Activated T-helper 1 cell treated with anti-CD3 and anti-CD28 coated beads, Interleukin-12 subunit alpha, Interleukin-12 subunit beta, Interleukin-2, Interleukin-4 antibody, amounts not matched to agents 30 ng/mL and 10 ng/mL and 1 ng/mL, durations not matched to agents 14 hours and 24 hours and 36 hours (primary cell): ENCODE results near the gene APBA1. TPM values are rescaled to one million over a fixed set of nuclear protein-coding genes. Genes with fewer than 3 reads are reported as not detected.

ENCODE experiments used
- DNase-seq: peaks from one replicate; pipeline ENCODE4 v3.0.0; 2021; ENCODE audit warnings: low spot score
- H3K27ac Mint-ChIP-seq: one replicate; pipeline ENCODE4 v1.8.0; 2021; ENCODE audit warnings: mild to moderate bottlenecking, mixed read lengths
- H3K27me3 Mint-ChIP-seq: one replicate; pipeline ENCODE4 v1.8.0; 2022; ENCODE audit warnings: mild to moderate bottlenecking, moderate library complexity, mixed read lengths; ENCODE audit not compliant: insufficient read depth
- H3K36me3 Mint-ChIP-seq: one replicate; pipeline ENCODE4 v1.8.0; 2021; ENCODE audit warnings: low read depth, mixed read lengths
- H3K4me1 Mint-ChIP-seq: one replicate; pipeline ENCODE4 v1.8.0; 2021; ENCODE audit warnings: low read depth, mixed read lengths
- H3K4me3 Mint-ChIP-seq: one replicate; pipeline ENCODE4 v1.8.0; 2021; ENCODE audit warnings: mild to moderate bottlenecking, moderate library complexity, mixed read lengths
- H3K9me3 Mint-ChIP-seq: one replicate; pipeline ENCODE4 v1.8.0; 2021; ENCODE audit warnings: mixed read lengths
- intact Hi-C: fragments of 100-400 bp; cut with micrococcal nuclease; formaldehyde crosslinking; loops from one replicate; pipeline ENCODE4 v1.15.1; 2024
- total RNA-seq: library from RNA; stranded (reverse); gene quantifications from 2 replicates; pipeline ENCODE4 v1.2.3, GENCODE V29; 2022

APBA1 gene
- total RNA-seq, 1 donor from 2014 or later = 3.5 TPM

GRCh38 chr9:69674716-69675438, 2.7 kb upstream of the APBA1 start:
- intact Hi-C loops = loop anchor here (5.0 kb wide), 1 partner anchor 157 kb away; no protein-coding TSS in a partner anchor
- no peak for DNase-seq
- H3K9me3 Mint-ChIP-seq = no peaks in the 10 kb centered on the region
- H3K4me3 Mint-ChIP-seq = peak overlapping the region; percentile 61
- H3K36me3 Mint-ChIP-seq = no peaks in the 10 kb centered on the region
- peaks cover 49% of the 10 kb centered on the region for H3K27me3 Mint-ChIP-seq
- H3K27ac Mint-ChIP-seq = no peak overlapping the region
- peaks cover 7% of the 10 kb centered on the region for H3K4me1 Mint-ChIP-seq

DNA sequence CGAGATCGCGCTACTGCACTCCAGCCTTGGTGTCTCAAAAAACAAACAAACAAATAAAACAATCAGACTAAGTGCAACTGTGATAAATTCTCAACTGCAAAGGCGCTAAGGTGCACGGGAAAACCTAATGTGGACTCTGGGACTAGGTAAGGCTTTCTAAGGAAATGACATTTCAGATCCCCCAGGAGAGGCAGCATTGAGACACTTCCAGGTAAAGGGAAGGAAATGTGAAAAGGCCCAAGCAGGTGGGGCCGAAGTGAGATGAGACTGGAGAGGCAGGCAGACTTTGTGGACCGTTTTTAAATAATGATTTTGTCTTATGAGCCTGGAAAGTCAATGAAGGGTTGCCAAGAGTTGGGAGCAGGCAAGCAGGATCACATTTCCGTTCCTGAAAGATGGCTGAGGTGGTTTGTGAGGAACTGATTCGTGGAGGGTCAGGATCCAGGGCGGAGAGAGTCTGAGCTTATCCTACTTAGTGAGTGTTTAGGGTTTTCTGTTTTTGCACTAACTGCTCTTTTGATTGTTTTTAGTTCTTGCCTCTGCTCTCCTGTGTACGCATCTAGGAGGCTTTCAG, 2.0 kb upstream of the APBA1 start:
- Mint-ChIP-seq H3K36me3 (no peaks in the 10 kb centered on the region), H3K9me3 (no peaks in the 10 kb centered on the region), H3K27me3 (peaks cover 48% of the 10 kb centered on the region), H3K27ac (no peak overlapping the region), H3K4me1 (peaks cover 7% of the 10 kb centered on the region), H3K4me3 (peak overlapping the region; percentile 61)
- no peak for DNase-seq
- intact Hi-C loops = loop anchor here (5.0 kb wide), 1 partner anchor 158 kb away; no protein-coding TSS in a partner anchor

DNA sequence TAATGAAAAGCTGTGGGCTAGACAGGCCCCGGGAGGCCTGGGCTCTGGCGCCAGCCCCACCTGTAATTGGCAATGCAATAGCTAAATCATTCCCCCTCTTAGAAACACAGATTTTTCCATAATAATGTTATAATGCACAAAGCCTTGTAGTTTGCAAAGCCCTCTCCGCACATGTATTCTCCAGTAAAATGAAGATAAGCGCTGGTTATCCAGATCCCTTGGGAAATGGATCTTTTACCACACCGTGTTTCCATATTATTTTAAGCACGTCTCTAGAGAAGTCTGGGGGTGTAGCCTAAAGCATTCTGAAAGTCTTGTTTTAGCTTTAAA, 1.1 kb upstream of the APBA1 start:
- DNase-seq = no peak
- Mint-ChIP-seq H3K4me3 (peak overlapping the region; percentile 83), H3K27me3 (peaks cover 42% of the 10 kb centered on the region), H3K36me3 (no peaks in the 10 kb centered on the region), H3K4me1 (peaks cover 7% of the 10 kb centered on the region), H3K9me3 (no peaks in the 10 kb centered on the region), H3K27ac (no peak overlapping the region)
- intact Hi-C loops = loop anchor here (1.0 to 5.0 kb wide), 6 partner anchors 124 to 586 kb away; partner anchors contain the start of gene SMC5

DNA sequence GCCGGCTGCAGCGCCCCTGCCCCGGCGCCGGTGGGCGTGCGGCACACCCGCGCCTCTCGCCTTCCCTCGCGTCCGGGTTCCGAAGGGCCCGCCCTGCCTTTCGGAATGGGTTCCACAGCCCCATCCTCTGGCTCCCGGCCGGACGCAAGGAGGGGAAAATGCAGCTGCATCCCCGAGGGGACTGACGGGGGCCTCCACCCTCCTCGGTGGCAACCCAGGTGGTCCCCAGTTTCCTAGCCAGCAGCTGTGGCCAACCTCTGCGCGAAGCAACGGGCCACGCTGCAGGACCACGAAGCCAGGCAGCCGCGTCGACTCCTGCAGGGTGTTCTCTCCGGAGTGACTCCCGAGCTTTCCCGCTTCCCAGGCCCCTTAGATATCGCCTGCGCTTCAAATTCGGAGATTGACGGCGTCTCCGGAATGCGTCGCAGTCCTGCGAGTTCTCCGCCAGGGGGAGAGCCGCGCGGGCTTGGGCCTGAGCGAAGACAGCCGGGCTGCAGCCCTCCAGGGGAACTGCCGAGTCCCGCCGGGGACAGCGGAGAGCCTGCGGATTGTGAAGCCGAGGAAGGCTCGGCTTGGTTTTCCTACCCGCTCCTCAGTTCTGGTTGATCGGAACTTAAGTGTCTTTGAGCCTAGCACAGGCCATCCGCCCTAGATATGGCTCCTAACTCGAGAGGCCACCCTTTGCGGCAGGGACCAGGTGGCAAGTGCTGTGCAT, 582 bp upstream of the APBA1 start:
- Mint-ChIP-seq H3K9me3 (no peaks in the 10 kb centered on the region), H3K27ac (peak overlapping the region; percentile 15), H3K36me3 (no peaks in the 10 kb centered on the region), H3K4me3 (peak overlapping the region; percentile 83), H3K27me3 (peaks cover 42% of the 10 kb centered on the region), H3K4me1 (peaks cover 7% of the 10 kb centered on the region)
- peak; percentile 65 for DNase-seq
- intact Hi-C loops = loop anchor here (1.0 to 5.0 kb wide), 7 partner anchors 87 to 586 kb away; partner anchors contain the start of gene SMC5

DNA sequence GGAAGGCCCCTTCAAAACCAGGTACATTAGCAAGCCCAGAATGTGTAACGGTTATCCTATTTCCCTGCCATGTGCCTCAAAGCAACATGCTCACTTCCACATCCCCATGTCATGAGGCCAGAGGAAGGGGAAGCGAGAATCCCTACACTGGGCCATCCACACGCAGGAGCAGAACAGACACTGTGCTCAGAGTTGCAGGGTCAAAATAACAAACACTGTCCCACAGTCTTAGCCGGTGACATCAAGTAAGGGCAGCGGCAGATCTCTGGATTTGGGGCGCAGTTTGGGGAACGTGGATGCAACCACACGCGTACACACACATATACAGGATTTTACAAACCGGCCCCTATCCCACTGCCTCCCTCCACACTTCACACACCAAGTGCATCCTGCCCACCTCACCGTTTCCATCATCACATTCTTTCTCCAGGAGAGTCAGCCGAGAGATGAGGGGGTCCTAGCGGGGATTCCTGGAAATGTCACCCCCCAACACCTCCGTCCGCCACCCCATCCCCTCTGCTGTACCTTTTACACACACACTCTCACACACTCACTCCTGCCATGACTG, 776 bp downstream of the APBA1 start:
- Mint-ChIP-seq H3K27ac (no peak overlapping the region), H3K27me3 (peaks cover 38% of the 10 kb centered on the region), H3K9me3 (no peaks in the 10 kb centered on the region), H3K36me3 (no peaks in the 10 kb centered on the region), H3K4me1 (peaks cover 7% of the 10 kb centered on the region), H3K4me3 (peak overlapping the region; percentile 68)
- intact Hi-C loops = loop anchor here (5.0 kb wide), 1 partner anchor 161 kb away; no protein-coding TSS in a partner anchor
- DNase-seq = no peak

GRCh38 chr9:69667306-69667705, 4.9 kb downstream of the APBA1 start:
- no peaks in the 10 kb centered on the region for H3K4me1 Mint-ChIP-seq
- peaks cover 31% of the 10 kb centered on the region for H3K27me3 Mint-ChIP-seq
- no peak overlapping the region for H3K4me3 Mint-ChIP-seq
- no peak for DNase-seq
- H3K27ac Mint-ChIP-seq = no peak overlapping the region
- intact Hi-C loops = no loop called here
- H3K9me3 Mint-ChIP-seq = no peaks in the 10 kb centered on the region
- H3K36me3 Mint-ChIP-seq = no peaks in the 10 kb centered on the region

- intact Hi-C loops = no loop called here
- H3K9me3 Mint-ChIP-seq = no peaks in the 10 kb centered on the region
Measured at GRCh38 chr9:69660304-69660703, 11.9 kb downstream of the APBA1 start.

GRCh38 chr9:69658987-69659675, 13.0 kb downstream of the APBA1 start:
- Mint-ChIP-seq H3K4me3 (no peak overlapping the region), H3K9me3 (no peaks in the 10 kb centered on the region)
- intact Hi-C loops = no loop called here

More at GRCh38 chr9:69660304-69660703, 11.9 kb downstream of the APBA1 start:
- Mint-ChIP-seq H3K4me1 (no peaks in the 10 kb centered on the region), H3K36me3 (no peaks in the 10 kb centered on the region), H3K27ac (no peak overlapping the region), H3K4me3 (no peak overlapping the region), H3K27me3 (peaks cover 33% of the 10 kb centered on the region)
- no peak for DNase-seq

DNA sequence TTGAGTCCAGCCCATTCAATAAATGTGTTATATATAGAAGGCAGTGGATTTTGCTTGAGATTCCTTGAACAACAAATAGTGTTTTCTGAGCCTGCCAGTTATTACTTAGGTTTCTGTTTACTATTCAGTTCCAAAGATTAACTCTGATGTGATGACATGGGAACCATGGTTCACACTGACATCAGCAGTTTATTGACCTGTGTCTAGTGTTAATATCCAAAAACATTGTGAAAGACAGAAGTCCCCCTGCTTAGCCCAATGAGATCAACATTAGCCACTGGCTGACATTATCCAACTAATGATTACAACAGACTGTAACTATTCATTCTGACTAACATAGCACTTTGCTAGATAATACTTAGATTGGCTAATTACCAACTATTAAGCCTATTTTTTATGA, 14.9 kb downstream of the APBA1 start:
- Mint-ChIP-seq H3K27ac (no peak overlapping the region), H3K27me3 (peaks cover 24% of the 10 kb centered on the region), H3K4me1 (no peaks in the 10 kb centered on the region), H3K9me3 (no peaks in the 10 kb centered on the region), H3K4me3 (no peak overlapping the region), H3K36me3 (no peaks in the 10 kb centered on the region)
- no peak for DNase-seq
- intact Hi-C loops = no loop called here

More at GRCh38 chr9:69658987-69659675, 13.0 kb downstream of the APBA1 start:
- Mint-ChIP-seq H3K27ac (no peak overlapping the region), H3K27me3 (peaks cover 30% of the 10 kb centered on the region), H3K36me3 (no peaks in the 10 kb centered on the region), H3K4me1 (no peaks in the 10 kb centered on the region)
- no peak for DNase-seq

DNA sequence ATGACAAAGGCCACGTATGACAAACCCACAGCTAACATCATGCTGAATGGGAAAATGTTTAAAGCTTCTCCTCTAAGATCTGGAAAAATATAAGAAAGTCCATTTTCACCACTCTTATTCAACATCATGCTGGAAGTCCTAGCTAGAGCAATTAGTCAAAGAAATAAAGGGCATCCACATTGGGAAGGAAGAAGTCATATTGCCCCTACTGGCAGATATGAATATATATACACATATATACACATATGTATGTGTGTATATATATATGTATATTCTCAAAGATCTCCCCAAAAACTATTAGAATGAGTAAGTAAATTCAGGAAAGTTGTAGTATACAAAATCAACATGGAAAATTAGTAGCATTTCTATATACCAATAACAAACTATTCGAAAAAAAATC, 17.1 kb downstream of the APBA1 start:
- intact Hi-C loops = no loop called here
- H3K27ac Mint-ChIP-seq = no peak overlapping the region
- peaks cover 15% of the 10 kb centered on the region for H3K27me3 Mint-ChIP-seq
- H3K9me3 Mint-ChIP-seq = no peaks in the 10 kb centered on the region
- H3K4me1 Mint-ChIP-seq = no peaks in the 10 kb centered on the region
- H3K4me3 Mint-ChIP-seq = no peak overlapping the region
- no peaks in the 10 kb centered on the region for H3K36me3 Mint-ChIP-seq
- DNase-seq = no peak

DNA sequence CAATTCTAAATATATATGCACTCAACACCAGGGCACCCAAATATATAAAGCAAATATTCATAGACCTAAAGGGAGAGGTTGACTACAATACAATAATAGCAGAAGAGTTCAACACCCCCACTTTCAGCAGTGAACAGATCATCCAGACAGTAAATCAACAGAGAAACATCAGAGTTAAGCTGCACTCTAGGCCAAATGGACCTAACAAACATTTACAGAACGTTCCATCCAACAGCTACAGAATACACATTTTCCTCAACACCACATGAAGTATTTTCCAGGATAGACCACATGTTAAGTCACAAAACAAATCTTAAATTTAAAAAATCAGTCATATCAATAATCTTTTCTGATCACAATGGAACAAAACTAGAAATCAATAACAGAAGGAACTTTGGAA, 18.9 kb downstream of the APBA1 start:
- H3K27ac Mint-ChIP-seq = no peak overlapping the region
- intact Hi-C loops = no loop called here
- no peaks in the 10 kb centered on the region for H3K4me1 Mint-ChIP-seq
- H3K4me3 Mint-ChIP-seq = no peak overlapping the region
- peaks cover 4% of the 10 kb centered on the region for H3K27me3 Mint-ChIP-seq
- H3K9me3 Mint-ChIP-seq = no peaks in the 10 kb centered on the region
- no peaks in the 10 kb centered on the region for H3K36me3 Mint-ChIP-seq
- no peak for DNase-seq

- intact Hi-C loops = no loop called here
- no peak for DNase-seq
- no peak overlapping the region for H3K4me3 Mint-ChIP-seq
- no peaks in the 10 kb centered on the region for H3K36me3 Mint-ChIP-seq
- H3K4me1 Mint-ChIP-seq = no peaks in the 10 kb centered on the region
- H3K27me3 Mint-ChIP-seq = peaks cover 3% of the 10 kb centered on the region
- H3K27ac Mint-ChIP-seq = no peak overlapping the region
- H3K9me3 Mint-ChIP-seq = no peaks in the 10 kb centered on the region
Measured at GRCh38 chr9:69649566-69650250, 22.5 kb downstream of the APBA1 start.
